HG03159 (cell line): Measurements from ENCODE around the gene CASP7.
A peak's percentile ranks its signal among the peaks of the same experiment; 100 is the strongest.
"Not testable (repeated sequence)": the region's sequence is repeated elsewhere in the genome, so short reads cannot be mapped to it uniquely, and the experiment has no call there.

Experiments used
- ATAC-seq: cut with Tn5 transposase; IDR thresholded peaks from one replicate; pipeline ENCODE4 v1.9.1; 2021; ENCODE audit warnings: mild to moderate bottlenecking, moderate library complexity; ENCODE audit not compliant: unreplicated experiment

CASP7 gene

GRCh38 chr10:113679463-113680189 is at the start of gene CASP7:
CASP7 (plus strand) TSS chr10:113679912; CDS start chr10:113697494, 17,582 bp downstream.
- ATAC-seq: peak; percentile 72

- ATAC-seq: no peak
These were observed 48.7 kb upstream of the CASP7 start for GRCh38 chr10:113630929-113631533.

GRCh38 chr10:113631684-113632367 is 47.9 kb upstream of the CASP7 start:
- ATAC-seq: no peak

GRCh38 chr10:113639966-113640365 is 39.7 kb upstream of the CASP7 start:
- no peak for ATAC-seq

- no peak for ATAC-seq
These were observed 38.0 kb upstream of the CASP7 start for GRCh38 chr10:113641702-113642101.

GRCh38 chr10:113643183-113643582 is 36.5 kb upstream of the CASP7 start:
- no peak for ATAC-seq

- no peak for ATAC-seq
These were observed 35.3 kb upstream of the CASP7 start for GRCh38 chr10:113644185-113645120.

- no peak for ATAC-seq
These were observed 33.1 kb upstream of the CASP7 start for GRCh38 chr10:113646336-113647201.

- ATAC-seq: no peak
These were observed 31.9 kb upstream of the CASP7 start for GRCh38 chr10:113647812-113648211.

GRCh38 chr10:113648478-113648877 is 31.2 kb upstream of the CASP7 start:
- ATAC-seq: no peak

GRCh38 chr10:113650172-113650571 is 29.5 kb upstream of the CASP7 start:
- ATAC-seq: no peak

- ATAC-seq: no peak
These were observed 28.7 kb upstream of the CASP7 start for GRCh38 chr10:113651021-113651420.

GRCh38 chr10:113651898-113652297 is 27.8 kb upstream of the CASP7 start:
- no peak for ATAC-seq

GRCh38 chr10:113652456-113652855 is 27.3 kb upstream of the CASP7 start:
- ATAC-seq: not testable (repeated sequence)

- no peak for ATAC-seq
These were observed 22.8 kb upstream of the CASP7 start for GRCh38 chr10:113656896-113657295.

- no peak for ATAC-seq
These were observed 22.2 kb upstream of the CASP7 start for GRCh38 chr10:113657544-113657943.

GRCh38 chr10:113661332-113661731 is 18.4 kb upstream of the CASP7 start:
- no peak for ATAC-seq

- no peak for ATAC-seq
These were observed 16.6 kb upstream of the CASP7 start for GRCh38 chr10:113663142-113663541.

GRCh38 chr10:113663908-113664307 is 15.8 kb upstream of the CASP7 start, which contains the start of gene NRAP:
NRAP (minus strand) TSS chr10:113664041; CDS start chr10:113663882, 159 bp downstream.
- no peak for ATAC-seq

GRCh38 chr10:113665352-113665751 is 14.4 kb upstream of the CASP7 start:
- no peak for ATAC-seq
